ENCODE results near the gene SHC1.

The SHC1 gene, protein sequence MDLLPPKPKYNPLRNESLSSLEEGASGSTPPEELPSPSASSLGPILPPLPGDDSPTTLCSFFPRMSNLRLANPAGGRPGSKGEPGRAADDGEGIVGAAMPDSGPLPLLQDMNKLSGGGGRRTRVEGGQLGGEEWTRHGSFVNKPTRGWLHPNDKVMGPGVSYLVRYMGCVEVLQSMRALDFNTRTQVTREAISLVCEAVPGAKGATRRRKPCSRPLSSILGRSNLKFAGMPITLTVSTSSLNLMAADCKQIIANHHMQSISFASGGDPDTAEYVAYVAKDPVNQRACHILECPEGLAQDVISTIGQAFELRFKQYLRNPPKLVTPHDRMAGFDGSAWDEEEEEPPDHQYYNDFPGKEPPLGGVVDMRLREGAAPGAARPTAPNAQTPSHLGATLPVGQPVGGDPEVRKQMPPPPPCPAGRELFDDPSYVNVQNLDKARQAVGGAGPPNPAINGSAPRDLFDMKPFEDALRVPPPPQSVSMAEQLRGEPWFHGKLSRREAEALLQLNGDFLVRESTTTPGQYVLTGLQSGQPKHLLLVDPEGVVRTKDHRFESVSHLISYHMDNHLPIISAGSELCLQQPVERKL

DNA sequence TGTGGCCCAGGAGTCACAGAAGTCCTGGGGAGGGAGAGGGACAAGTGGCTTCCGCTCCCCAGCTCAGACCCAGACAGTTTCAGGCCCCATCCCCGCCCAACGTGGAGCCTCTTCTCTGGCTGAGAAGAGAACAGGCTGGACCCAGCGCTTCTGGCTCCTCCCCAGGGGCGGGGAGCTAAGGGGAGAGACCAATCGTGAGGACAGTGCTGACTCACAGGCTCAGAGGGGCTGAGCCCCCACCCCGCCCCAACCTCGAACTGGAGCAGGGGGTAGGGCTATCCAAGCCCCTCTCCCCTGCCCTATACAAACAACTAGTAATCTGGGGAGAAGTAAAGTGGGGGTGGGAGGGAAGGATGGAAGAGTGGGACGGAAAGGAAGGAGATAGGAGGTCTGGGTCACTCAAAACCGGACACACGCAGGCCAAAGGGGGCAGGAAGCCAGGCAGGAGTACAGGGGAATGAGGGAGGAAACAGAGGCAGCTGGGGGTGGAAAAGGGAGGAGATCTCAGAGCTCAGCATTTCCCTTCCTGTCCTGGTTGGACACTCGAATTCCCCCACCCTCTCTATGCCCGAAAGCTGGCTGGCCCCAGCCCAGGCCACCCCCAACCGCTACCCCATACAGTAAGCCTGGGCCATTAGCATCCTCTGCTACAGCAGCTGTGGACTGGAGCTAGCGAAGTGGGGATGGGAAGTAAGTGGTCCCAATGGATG lies at the start of gene SHC1:
Gene SHC1 (minus strand): TSS at position 117 of the 710 bp plus-strand sequence. CDS start 221 bp downstream, outside the sequence.
- TF ChIP-seq CTCF (IDR thresholded peaks at IDR 0.05; ENCODE audit: insufficient read depth, low read depth, low read length, missing control alignments) = no peak
- peak; percentile 82 for DNase-seq (ENCODE audit: low read depth)
- H3K4me3 ChIP-seq (ENCODE audit: low read depth, low read length) = peak within 1 kb of the TSS; percentile 29

- DNase-seq (ENCODE audit: low read depth) = no peak
- no peak for TF ChIP-seq CTCF (IDR thresholded peaks at IDR 0.05; ENCODE audit: insufficient read depth, low read depth, low read length, missing control alignments)
- H3K4me3 ChIP-seq (ENCODE audit: low read depth, low read length) = no peak overlapping the region
Observed at GRCh38 chr1:155019377-155020245, 49.1 kb upstream of the SHC1 start.

GRCh38 chr1:155018617-155019348 lies 48.2 kb upstream of the SHC1 start:
- TF ChIP-seq CTCF (IDR thresholded peaks at IDR 0.05; ENCODE audit: insufficient read depth, low read depth, low read length, missing control alignments) = no peak
- no peak overlapping the region for H3K4me3 ChIP-seq (ENCODE audit: low read depth, low read length)
- no peak for DNase-seq (ENCODE audit: low read depth)

DNA sequence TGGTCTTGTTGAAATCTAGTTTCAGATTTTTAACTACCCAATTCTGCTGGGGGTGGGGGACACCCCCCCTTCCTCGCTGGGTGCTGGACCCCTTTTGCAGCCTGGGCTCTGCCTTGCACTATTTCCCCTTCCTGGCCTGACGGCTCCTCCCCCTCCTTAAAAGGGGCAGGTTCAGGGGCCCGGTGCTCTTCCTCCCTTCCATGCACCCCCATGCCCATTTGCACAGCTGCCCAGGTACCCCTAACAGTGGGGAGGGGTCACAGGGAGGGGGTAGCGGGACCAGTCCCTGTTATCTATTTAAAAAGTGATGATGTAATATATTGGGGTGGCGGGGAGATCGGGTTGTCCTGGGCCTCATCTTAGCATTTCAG lies 47.4 kb upstream of the SHC1 start:
- peak overlapping the region; percentile 36 for H3K4me3 ChIP-seq (ENCODE audit: low read depth, low read length)
- no peak for TF ChIP-seq CTCF (IDR thresholded peaks at IDR 0.05; ENCODE audit: insufficient read depth, low read depth, low read length, missing control alignments)
- no peak for DNase-seq (ENCODE audit: low read depth)

- peak overlapping the region; percentile 38 for H3K4me3 ChIP-seq (ENCODE audit: low read depth, low read length)
- DNase-seq (ENCODE audit: low read depth) = peak; percentile 90
- TF ChIP-seq CTCF (IDR thresholded peaks at IDR 0.05; ENCODE audit: insufficient read depth, low read depth, low read length, missing control alignments) = peak; percentile 100
Observed at GRCh38 chr1:155017041-155017945, 46.7 kb upstream of the SHC1 start.

Measured in GM12865 (cell line).